ENCODE measurements around the gene CNDP2. TPM values are rescaled to one million over a fixed set of nuclear protein-coding genes. Genes with fewer than 3 reads are reported as not detected.

The CNDP2 gene
- total RNA-seq, 1 experiment from 2014 or later = 75.3 TPM

DNA sequence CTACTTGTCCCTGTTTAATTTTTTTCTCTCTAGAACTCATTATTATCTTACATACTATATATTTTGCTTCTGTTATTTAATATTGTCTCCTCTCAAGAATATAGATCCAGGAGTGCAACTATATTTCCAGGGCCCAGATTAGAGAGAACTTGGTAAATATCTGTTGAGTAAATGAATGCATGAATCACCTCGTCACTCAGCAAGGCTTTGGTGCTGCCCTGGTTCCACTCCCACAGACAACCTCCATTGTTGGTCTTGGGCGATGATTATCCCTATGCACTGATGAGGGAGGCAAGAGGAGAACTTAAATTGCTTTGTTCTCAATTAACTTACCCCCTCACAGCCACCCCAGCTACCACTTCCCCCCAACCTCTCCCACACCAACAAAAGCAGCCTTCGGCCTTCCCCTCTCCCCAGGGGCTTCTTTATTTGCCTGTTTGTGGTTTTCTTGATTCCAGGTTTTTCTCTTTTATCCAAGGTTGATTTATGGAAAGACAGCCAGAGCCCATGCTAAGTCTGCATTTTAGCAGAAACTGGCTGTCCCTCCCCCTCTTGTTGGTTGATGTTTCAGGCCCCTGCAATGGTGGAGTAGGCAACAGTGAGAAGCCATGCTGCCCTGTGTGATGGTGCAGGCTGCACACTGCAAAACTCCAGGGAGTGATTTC, 22.1 kb upstream of the CNDP2 start:
- no TSS peak for BruUV-seq (replicated peaks)
- Histone ChIP-seq H3K4me3 (ENCODE audit: low read depth, low read length, poor library complexity, severe bottlenecking) (no peak overlapping the region), H3K4me1 (ENCODE audit: insufficient read depth, low read length, poor library complexity, severe bottlenecking) (no peaks in the 10 kb centered on the region), H3K27ac (ENCODE audit: low read depth, low read length, poor library complexity, severe bottlenecking) (no peak overlapping the region), H3K36me3 (ENCODE audit: insufficient read depth, low read length, poor library complexity, severe bottlenecking) (no peaks in the 10 kb centered on the region), H3K27me3 (replicated peaks; ENCODE audit: insufficient read depth, low read depth, low read length, poor library complexity) (peaks cover 25% of the 10 kb centered on the region), H3K9me3 (ENCODE audit: low read depth, low read length, poor library complexity, severe bottlenecking) (peaks cover 3% of the 10 kb centered on the region)
- TF ChIP-seq, protein P1, sequence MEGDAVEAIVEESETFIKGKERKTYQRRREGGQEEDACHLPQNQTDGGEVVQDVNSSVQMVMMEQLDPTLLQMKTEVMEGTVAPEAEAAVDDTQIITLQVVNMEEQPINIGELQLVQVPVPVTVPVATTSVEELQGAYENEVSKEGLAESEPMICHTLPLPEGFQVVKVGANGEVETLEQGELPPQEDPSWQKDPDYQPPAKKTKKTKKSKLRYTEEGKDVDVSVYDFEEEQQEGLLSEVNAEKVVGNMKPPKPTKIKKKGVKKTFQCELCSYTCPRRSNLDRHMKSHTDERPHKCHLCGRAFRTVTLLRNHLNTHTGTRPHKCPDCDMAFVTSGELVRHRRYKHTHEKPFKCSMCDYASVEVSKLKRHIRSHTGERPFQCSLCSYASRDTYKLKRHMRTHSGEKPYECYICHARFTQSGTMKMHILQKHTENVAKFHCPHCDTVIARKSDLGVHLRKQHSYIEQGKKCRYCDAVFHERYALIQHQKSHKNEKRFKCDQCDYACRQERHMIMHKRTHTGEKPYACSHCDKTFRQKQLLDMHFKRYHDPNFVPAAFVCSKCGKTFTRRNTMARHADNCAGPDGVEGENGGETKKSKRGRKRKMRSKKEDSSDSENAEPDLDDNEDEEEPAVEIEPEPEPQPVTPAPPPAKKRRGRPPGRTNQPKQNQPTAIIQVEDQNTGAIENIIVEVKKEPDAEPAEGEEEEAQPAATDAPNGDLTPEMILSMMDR (conservative IDR thresholded peaks at IDR 0.05; ENCODE audit: low read depth, low read length) = no peak
- no peak for TF ChIP-seq EZH2 (IDR thresholded peaks at IDR 0.05; ENCODE audit: borderline replicate concordance, low read depth, low read length, poor library complexity, severe bottlenecking)
- POLR2A ChIA-PET (ENCODE audit: low non-redundant PET) = no interaction called here
- intact Hi-C loops (cut with micrococcal nuclease; ENCODE audit: unreplicated experiment) = no loop called here
- CTCF ChIA-PET = no interaction called here
- no peak for DNase-seq (ENCODE audit: low spot score)

DNA sequence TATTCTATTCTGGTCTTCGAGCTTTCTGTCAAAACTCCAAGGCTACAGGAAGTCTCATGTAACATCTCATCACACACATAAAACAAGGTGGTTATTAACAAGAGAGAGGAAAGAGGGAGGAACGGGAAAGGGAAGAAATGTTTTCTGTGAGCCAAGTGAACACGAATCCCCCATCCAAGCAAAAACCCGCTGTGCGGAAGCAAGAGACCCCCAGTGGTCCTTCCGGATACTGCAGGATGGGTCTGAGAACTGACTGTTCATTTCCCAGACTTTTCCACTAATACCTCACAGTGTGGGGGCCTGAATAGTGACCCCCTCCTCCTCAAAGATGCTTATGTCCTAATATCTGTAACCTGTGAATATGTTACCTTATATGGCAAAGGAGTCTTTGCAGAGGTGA, 20.0 kb upstream of the CNDP2 start:
- Histone ChIP-seq H3K36me3 (ENCODE audit: insufficient read depth, low read length, poor library complexity, severe bottlenecking) (no peaks in the 10 kb centered on the region), H3K4me3 (ENCODE audit: low read depth, low read length, poor library complexity, severe bottlenecking) (no peak overlapping the region), H3K27ac (ENCODE audit: low read depth, low read length, poor library complexity, severe bottlenecking) (no peak overlapping the region), H3K4me1 (ENCODE audit: insufficient read depth, low read length, poor library complexity, severe bottlenecking) (no peaks in the 10 kb centered on the region), H3K9me3 (ENCODE audit: low read depth, low read length, poor library complexity, severe bottlenecking) (no peaks in the 10 kb centered on the region), H3K27me3 (replicated peaks; ENCODE audit: insufficient read depth, low read depth, low read length, poor library complexity) (peaks cover 16% of the 10 kb centered on the region)
- DNase-seq (ENCODE audit: low spot score) = peak; percentile 62
- POLR2A ChIA-PET (ENCODE audit: low non-redundant PET) = no interaction called here
- TF ChIP-seq, protein P1 (conservative IDR thresholded peaks at IDR 0.05; ENCODE audit: low read depth, low read length) = peak; percentile 82
- no peak for TF ChIP-seq EZH2 (IDR thresholded peaks at IDR 0.05; ENCODE audit: borderline replicate concordance, low read depth, low read length, poor library complexity, severe bottlenecking)
- CTCF ChIA-PET = no interaction called here
- intact Hi-C loops (cut with micrococcal nuclease; ENCODE audit: unreplicated experiment) = loop anchor here (1.0 kb wide), 1 partner anchor 124 kb away; no protein-coding TSS in a partner anchor
- BruUV-seq (replicated peaks) = no TSS peak

DNA sequence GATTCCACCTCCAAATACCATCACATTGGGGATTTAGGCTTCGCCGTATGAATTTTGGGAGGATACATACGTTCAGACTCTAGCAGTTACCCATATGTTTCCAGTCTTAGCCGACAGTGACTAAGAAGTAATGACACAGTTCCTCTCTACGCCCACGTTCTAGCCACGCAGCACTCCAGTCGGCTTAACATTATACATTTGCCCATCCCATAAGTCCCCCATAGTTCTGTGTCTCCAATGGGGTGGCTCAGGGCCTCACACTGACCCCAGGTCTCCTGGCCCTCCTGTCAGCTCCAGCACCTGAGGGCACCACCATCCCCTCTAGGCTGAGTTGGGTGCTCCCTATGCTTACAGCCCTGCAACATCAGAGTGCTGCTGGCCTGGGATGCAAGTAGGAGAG, 18.4 kb upstream of the CNDP2 start:
- TF ChIP-seq, protein P1 (conservative IDR thresholded peaks at IDR 0.05; ENCODE audit: low read depth, low read length) = no peak
- no peak for TF ChIP-seq EZH2 (IDR thresholded peaks at IDR 0.05; ENCODE audit: borderline replicate concordance, low read depth, low read length, poor library complexity, severe bottlenecking)
- DNase-seq (ENCODE audit: low spot score) = no peak
- BruUV-seq (replicated peaks) = no TSS peak
- H3K9me3 ChIP-seq (ENCODE audit: low read depth, low read length, poor library complexity, severe bottlenecking) = no peaks in the 10 kb centered on the region
- ChIA-PET CTCF (no interaction called here), POLR2A (ENCODE audit: low non-redundant PET) (no interaction called here)
- peaks cover under 1% of the 10 kb centered on the region for H3K27me3 ChIP-seq (replicated peaks; ENCODE audit: insufficient read depth, low read depth, low read length, poor library complexity)
- no peaks in the 10 kb centered on the region for H3K4me1 ChIP-seq (ENCODE audit: insufficient read depth, low read length, poor library complexity, severe bottlenecking)
- no peaks in the 10 kb centered on the region for H3K36me3 ChIP-seq (ENCODE audit: insufficient read depth, low read length, poor library complexity, severe bottlenecking)
- no peak overlapping the region for H3K27ac ChIP-seq (ENCODE audit: low read depth, low read length, poor library complexity, severe bottlenecking)
- H3K4me3 ChIP-seq (ENCODE audit: low read depth, low read length, poor library complexity, severe bottlenecking) = no peak overlapping the region
- intact Hi-C loops (cut with micrococcal nuclease; ENCODE audit: unreplicated experiment) = no loop called here

Data from A673 (cell line).